ENCODE measurements around the gene LRRC4. TPM values are rescaled to one million over a fixed set of nuclear protein-coding genes. Genes with fewer than 3 reads are reported as not detected.

The LRRC4 gene
- total and polyA plus RNA-seq, 2 donors (not counting 1 experiment from before 2014, with no cell fraction given) = 0.20 to 0.33 TPM

DNA sequence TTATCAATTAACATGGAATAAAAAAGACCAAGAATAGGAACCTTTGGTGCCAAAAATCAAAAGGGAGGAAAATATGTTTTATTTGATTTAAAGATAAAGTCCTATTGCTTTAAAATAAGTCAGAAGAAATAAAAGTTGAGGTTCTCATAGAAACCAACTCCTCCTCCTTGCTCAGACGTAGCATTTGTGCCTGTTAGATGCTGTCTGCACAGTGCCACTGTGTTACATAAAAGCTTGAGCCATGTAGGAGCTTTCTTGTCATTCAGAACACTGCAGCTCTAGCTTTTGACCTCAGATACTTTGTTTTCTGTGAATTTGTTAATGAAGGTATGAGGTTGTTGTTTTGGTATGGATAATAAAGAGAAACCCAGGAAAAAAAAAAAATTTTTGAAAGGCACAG lies 50.3 kb downstream of the LRRC4 start:
- H3K4me2 ChIP-seq (ENCODE audit: extremely low read depth, insufficient read depth, low read length) = no peak overlapping the region
- H3K36me3 ChIP-seq (ENCODE audit: control insufficient read depth, insufficient read depth, low read length) = no peaks in the 10 kb centered on the region
- H3K79me2 ChIP-seq (ENCODE audit: control insufficient read depth, insufficient read depth, low read length) = no peaks in the 10 kb centered on the region
- H3K4me3 ChIP-seq (replicated peaks in 1 of 4; ENCODE audit: control extremely low read depth in 1 of 4, insufficient read depth in 1 of 4, low read depth in 3 of 4, low read length in 4 of 4) = no peak overlapping the region
- H3K9me3 ChIP-seq (ENCODE audit: control insufficient read depth, insufficient read depth, low read depth, low read length) = no peaks in the 10 kb centered on the region
- H2AFZ ChIP-seq (ENCODE audit: low read length) = no peak overlapping the region
- H3K27me3 ChIP-seq (ENCODE audit: control insufficient read depth, insufficient read depth, low read length) = no peaks in the 10 kb centered on the region
- H3K4me1 ChIP-seq (ENCODE audit: control insufficient read depth, extremely low read depth, insufficient read depth, low read length) = peaks cover 2% of the 10 kb centered on the region
- H4K20me1 ChIP-seq (ENCODE audit: control insufficient read depth, extremely low read depth, insufficient read depth, low read length) = no peaks in the 10 kb centered on the region
- DNase-seq (ENCODE audit: low read depth in 2 of 2) = no peak
- H3K9ac ChIP-seq (ENCODE audit: insufficient read depth, low read length) = no peak overlapping the region
- H3K27ac ChIP-seq (ENCODE audit: insufficient read depth, low read length) = no peak overlapping the region
- TF ChIP-seq EZH2 (IDR thresholded peaks at IDR 0.05; ENCODE audit: low read length, missing control alignments) = no peak
- TF ChIP-seq, protein P1, sequence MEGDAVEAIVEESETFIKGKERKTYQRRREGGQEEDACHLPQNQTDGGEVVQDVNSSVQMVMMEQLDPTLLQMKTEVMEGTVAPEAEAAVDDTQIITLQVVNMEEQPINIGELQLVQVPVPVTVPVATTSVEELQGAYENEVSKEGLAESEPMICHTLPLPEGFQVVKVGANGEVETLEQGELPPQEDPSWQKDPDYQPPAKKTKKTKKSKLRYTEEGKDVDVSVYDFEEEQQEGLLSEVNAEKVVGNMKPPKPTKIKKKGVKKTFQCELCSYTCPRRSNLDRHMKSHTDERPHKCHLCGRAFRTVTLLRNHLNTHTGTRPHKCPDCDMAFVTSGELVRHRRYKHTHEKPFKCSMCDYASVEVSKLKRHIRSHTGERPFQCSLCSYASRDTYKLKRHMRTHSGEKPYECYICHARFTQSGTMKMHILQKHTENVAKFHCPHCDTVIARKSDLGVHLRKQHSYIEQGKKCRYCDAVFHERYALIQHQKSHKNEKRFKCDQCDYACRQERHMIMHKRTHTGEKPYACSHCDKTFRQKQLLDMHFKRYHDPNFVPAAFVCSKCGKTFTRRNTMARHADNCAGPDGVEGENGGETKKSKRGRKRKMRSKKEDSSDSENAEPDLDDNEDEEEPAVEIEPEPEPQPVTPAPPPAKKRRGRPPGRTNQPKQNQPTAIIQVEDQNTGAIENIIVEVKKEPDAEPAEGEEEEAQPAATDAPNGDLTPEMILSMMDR (conservative IDR thresholded peaks at IDR 0.05 in 1 of 2, IDR thresholded peaks at IDR 0.05 in 1 of 2; ENCODE audit: low read depth in 1 of 2, low read length in 2 of 2) = no peak

DNA sequence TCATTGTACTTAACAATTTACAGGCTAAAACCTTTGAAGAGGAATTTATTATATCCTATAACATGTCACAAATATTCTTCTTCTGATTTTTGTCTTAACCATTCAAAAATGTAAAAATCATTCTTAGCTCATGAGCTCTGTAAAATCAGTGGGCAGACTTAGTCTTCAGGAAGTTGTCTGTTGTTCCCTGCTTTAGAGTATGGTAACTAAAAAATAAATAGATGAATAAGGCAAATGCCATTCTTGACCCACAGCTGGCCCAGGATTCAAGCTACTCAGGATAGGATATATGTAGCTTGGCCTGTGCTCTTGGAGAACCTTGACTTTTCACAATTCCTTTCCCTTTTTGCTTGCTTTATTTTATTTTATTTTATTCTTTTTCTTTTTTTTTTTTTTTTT lies 51.5 kb downstream of the LRRC4 start:
- H3K9me3 ChIP-seq (ENCODE audit: control insufficient read depth, insufficient read depth, low read depth, low read length) = no peaks in the 10 kb centered on the region
- H3K36me3 ChIP-seq (ENCODE audit: control insufficient read depth, insufficient read depth, low read length) = no peaks in the 10 kb centered on the region
- H3K27me3 ChIP-seq (ENCODE audit: control insufficient read depth, insufficient read depth, low read length) = no peaks in the 10 kb centered on the region
- no peak overlapping the region for H3K4me3 ChIP-seq (replicated peaks in 1 of 4; ENCODE audit: control extremely low read depth in 1 of 4, insufficient read depth in 1 of 4, low read depth in 3 of 4, low read length in 4 of 4)
- peaks cover 2% of the 10 kb centered on the region for H3K4me1 ChIP-seq (ENCODE audit: control insufficient read depth, extremely low read depth, insufficient read depth, low read length)
- TF ChIP-seq, protein P1 (conservative IDR thresholded peaks at IDR 0.05 in 1 of 2, IDR thresholded peaks at IDR 0.05 in 1 of 2; ENCODE audit: low read depth in 1 of 2, low read length in 2 of 2) = no peak
- TF ChIP-seq EZH2 (IDR thresholded peaks at IDR 0.05; ENCODE audit: low read length, missing control alignments) = no peak
- H3K79me2 ChIP-seq (ENCODE audit: control insufficient read depth, insufficient read depth, low read length) = no peaks in the 10 kb centered on the region
- no peaks in the 10 kb centered on the region for H4K20me1 ChIP-seq (ENCODE audit: control insufficient read depth, extremely low read depth, insufficient read depth, low read length)
- H2AFZ ChIP-seq (ENCODE audit: low read length) = no peak overlapping the region
- no peak overlapping the region for H3K27ac ChIP-seq (ENCODE audit: insufficient read depth, low read length)
- H3K9ac ChIP-seq (ENCODE audit: insufficient read depth, low read length) = no peak overlapping the region
- no peak for DNase-seq (ENCODE audit: low read depth in 2 of 2)
- H3K4me2 ChIP-seq (ENCODE audit: extremely low read depth, insufficient read depth, low read length) = no peak overlapping the region

DNA sequence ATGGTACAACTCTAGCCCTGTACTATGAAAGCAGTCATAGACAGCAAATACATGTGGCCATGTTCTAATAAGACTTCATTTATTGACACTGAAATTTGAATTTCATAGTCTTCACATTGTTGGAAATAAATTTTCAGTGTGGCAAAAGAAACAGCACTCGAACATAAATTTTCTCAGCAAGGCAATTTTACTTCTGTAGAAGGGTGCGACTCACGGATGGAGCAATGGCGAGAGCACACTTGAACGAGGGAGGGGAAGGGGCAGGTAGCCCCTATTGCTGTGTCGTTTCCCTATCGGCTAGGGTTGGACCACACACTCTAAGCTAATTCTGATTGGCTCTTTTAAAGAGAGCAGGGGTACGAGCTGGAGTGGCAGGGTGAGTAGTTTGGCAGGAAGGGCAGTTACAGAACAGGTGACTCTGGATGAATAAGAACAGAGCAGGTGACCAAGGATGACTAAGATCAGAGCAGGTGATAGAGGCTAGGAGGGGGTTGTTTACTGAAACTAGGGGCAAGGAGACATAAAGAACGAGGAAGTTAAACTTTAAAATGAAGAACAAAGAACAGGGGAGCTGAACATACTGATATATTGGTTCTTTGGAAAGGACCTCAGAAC lies 52.0 kb downstream of the LRRC4 start:
- no peak overlapping the region for H2AFZ ChIP-seq (ENCODE audit: low read length)
- no peak overlapping the region for H3K27ac ChIP-seq (ENCODE audit: insufficient read depth, low read length)
- H3K27me3 ChIP-seq (ENCODE audit: control insufficient read depth, insufficient read depth, low read length) = no peaks in the 10 kb centered on the region
- H4K20me1 ChIP-seq (ENCODE audit: control insufficient read depth, extremely low read depth, insufficient read depth, low read length) = no peaks in the 10 kb centered on the region
- H3K4me1 ChIP-seq (ENCODE audit: control insufficient read depth, extremely low read depth, insufficient read depth, low read length) = peaks cover 2% of the 10 kb centered on the region
- no peak for TF ChIP-seq EZH2 (IDR thresholded peaks at IDR 0.05; ENCODE audit: low read length, missing control alignments)
- TF ChIP-seq, protein P1 (conservative IDR thresholded peaks at IDR 0.05 in 1 of 2, IDR thresholded peaks at IDR 0.05 in 1 of 2; ENCODE audit: low read depth in 1 of 2, low read length in 2 of 2) = no peak
- DNase-seq (ENCODE audit: low read depth in 2 of 2) = no peak
- no peaks in the 10 kb centered on the region for H3K79me2 ChIP-seq (ENCODE audit: control insufficient read depth, insufficient read depth, low read length)
- no peaks in the 10 kb centered on the region for H3K9me3 ChIP-seq (ENCODE audit: control insufficient read depth, insufficient read depth, low read depth, low read length)
- no peak overlapping the region for H3K9ac ChIP-seq (ENCODE audit: insufficient read depth, low read length)
- H3K4me3 ChIP-seq (replicated peaks in 1 of 4; ENCODE audit: control extremely low read depth in 1 of 4, insufficient read depth in 1 of 4, low read depth in 3 of 4, low read length in 4 of 4) = no peak overlapping the region
- no peak overlapping the region for H3K4me2 ChIP-seq (ENCODE audit: extremely low read depth, insufficient read depth, low read length)
- no peaks in the 10 kb centered on the region for H3K36me3 ChIP-seq (ENCODE audit: control insufficient read depth, insufficient read depth, low read length)

Data from fibroblast of lung (primary cell).